HCT116 (cell line): ENCODE data around the gene ARHGEF19. TPM values are rescaled to one million over a fixed set of nuclear protein-coding genes. Genes with fewer than 3 reads are reported as not detected.

Experiments
- ATAC-seq: fragments of 200-7000 bp; cut with Tn5 transposase; 2 replicates; pipeline ENCODE4 v1.9.1; 2020; ENCODE audit warnings: mild to moderate bottlenecking, moderate library complexity
- BruUV-seq: library from RNA; stranded (reverse); fragments of 400-500 nt; replicated peaks from 2 replicates; lab custom pipeline; 2021; lab: Mats Ljungman, UMichigan
- CTCF ChIA-PET: fragments of 300-600 bp; sonication (Branson Sonifier 250); formaldehyde crosslinking; loops from one replicate; lab custom pipeline; 2021; ENCODE audit warnings: antibody characterized with exemption; lab: Charles Lee
- POLR2A ChIA-PET: fragments of 300-600, 350-600 bp; sonication (Branson Sonifier 250); formaldehyde crosslinking; loops from one replicate; lab custom pipeline; 2021; ENCODE audit warnings: antibody characterized with exemption; lab: Charles Lee
- RAD21 ChIA-PET, 2 experiments: fragments of 300-600 bp; sonication (Branson Sonifier 250); formaldehyde crosslinking; loops; one replicate each; lab custom pipeline; 2023; ENCODE audit warnings: low total read pairs in 2 of 2; ENCODE audit not compliant: uncharacterized antibody in 2 of 2, unreplicated experiment in 2 of 2, low non-redundant PET in 1 of 2; lab: Charles Lee
- DNase-seq: peaks from one replicate; pipeline ENCODE4 v3.0.0-alpha.2; 2010; ENCODE audit warnings: low read depth, low spot score
- H2AFZ ChIP-seq: fragments of 200-600 bp; shearing (Covaris generic), sonication (generic); 2 replicates; pipeline ENCODE4 v1.6.1; 2017; ENCODE audit warnings: low read depth, mixed run types, mixed read lengths, antibody characterized with exemption, low read length; ENCODE audit not compliant: poor library complexity, severe bottlenecking
- H3K27ac ChIP-seq: 2 replicates; pipeline ENCODE4 v1.5.1; 2012; ENCODE audit warnings: low read depth, low read length
- H3K27me3 ChIP-seq: fragments of 200-600 bp; sonication (generic); 2 replicates; pipeline ENCODE4 v1.6.1; 2016; ENCODE audit warnings: mixed run types, low read length, mixed read lengths; ENCODE audit not compliant: insufficient read depth
- H3K36me3 ChIP-seq, 2 experiments: fragments of 200-500 bp in 1 of 2; fragments of 200-600 bp in 1 of 2; sonication (Bioruptor generic) in 1 of 2; sonication (generic) in 1 of 2; 2 replicates each; pipeline versions ENCODE4 v1.5.1 to v1.6.1; 2014 to 2016; ENCODE audit warnings: low read length in 2 of 2, inconsistent platforms in 1 of 2, mixed read lengths in 1 of 2, mixed run types in 1 of 2; ENCODE audit not compliant: insufficient read depth in 2 of 2, control insufficient read depth in 1 of 2
- H3K4me1 ChIP-seq, 2 experiments: fragments of 200-600 bp in 1 of 2; sonication (generic) in 1 of 2; 2 replicates each; pipeline versions ENCODE4 v1.5.1 to v1.6.1; 2012 to 2017; ENCODE audit warnings: low read length in 2 of 2, inconsistent platforms in 1 of 2, mild to moderate bottlenecking in 1 of 2, mixed read lengths in 1 of 2, mixed run types in 1 of 2, moderate library complexity in 1 of 2; ENCODE audit not compliant: insufficient read depth in 2 of 2, control insufficient read depth in 1 of 2
- H3K4me2 ChIP-seq: fragments of 200-600 bp; sonication (generic); 2 replicates; pipeline ENCODE4 v1.6.1; 2017; ENCODE audit warnings: mixed run types, low read length, mixed read lengths
- H3K4me3 ChIP-seq, 2 experiments: fragments of 200-600 bp in 1 of 2; sonication (generic) in 1 of 2; replicated peaks in 1 of 2; 2 replicates each; pipeline ENCODE4 v1.5.1; 2011 to 2016; ENCODE audit warnings: low read length in 2 of 2, control low read depth in 1 of 2, low read depth in 1 of 2, mild to moderate bottlenecking in 1 of 2, mixed read lengths in 1 of 2, mixed run types in 1 of 2
- H3K79me2 ChIP-seq: fragments of 200-600 bp; sonication (generic); 2 replicates; pipeline ENCODE4 v1.6.1; 2017; ENCODE audit warnings: mild to moderate bottlenecking, mixed run types, low read length, moderate library complexity, mixed read lengths; ENCODE audit not compliant: insufficient read depth
- H3K9ac ChIP-seq: fragments of 200-600 bp; sonication (generic); 2 replicates; pipeline ENCODE4 v1.6.1; 2016; ENCODE audit warnings: low read length, mixed read lengths
- H3K9me2 ChIP-seq: fragments of 200-600 bp; sonication (generic), shearing (Covaris generic); 2 replicates; pipeline ENCODE4 v1.6.1; 2017; ENCODE audit warnings: mixed run types, mild to moderate bottlenecking, moderate library complexity; ENCODE audit not compliant: insufficient read depth
- H3K9me3 ChIP-seq, 2 experiments: fragments of 200-500 bp in 1 of 2; fragments of 200-600 bp in 1 of 2; sonication (Bioruptor generic) in 1 of 2; sonication (generic) in 1 of 2; 2 replicates each; pipeline ENCODE4 v1.6.1; 2014 to 2017; ENCODE audit warnings: low read length in 2 of 2, mixed read lengths in 2 of 2, inconsistent platforms in 1 of 2, low read depth in 1 of 2, mild to moderate bottlenecking in 1 of 2, mixed run types in 1 of 2, moderate library complexity in 1 of 2; ENCODE audit not compliant: control insufficient read depth in 1 of 2, insufficient read depth in 1 of 2
- H4K20me1 ChIP-seq: fragments of 200-600 bp; sonication (generic), shearing (Covaris generic); 2 replicates; pipeline ENCODE4 v1.6.1; 2017; ENCODE audit warnings: mixed run types, mild to moderate bottlenecking, moderate library complexity; ENCODE audit not compliant: insufficient read depth
- EGR1 ChIP-seq: IDR thresholded peaks from 2 replicates; pipeline ENCODE4 v1.6.1; 2012; ENCODE audit warnings: low read depth
- SP1 ChIP-seq: IDR thresholded peaks from 2 replicates; pipeline ENCODE4 v1.6.1; 2012; ENCODE audit warnings: low read depth
- intact Hi-C: fragments of 100-400 bp; cut with micrococcal nuclease; formaldehyde crosslinking; loops from 2 replicates; pipeline ENCODE4 v1.10.0; 2022
- total RNA-seq: library from RNA; stranded (reverse); gene quantifications from one replicate; pipeline ENCODE4 v1.2.1, GENCODE V29; 2021; ENCODE audit not compliant: unreplicated experiment

Gene ARHGEF19
- total RNA-seq, 1 experiment from 2014 or later: 59.7 TPM

- ChIA-PET RAD21 (no interaction called here), POLR2A (interaction anchor here (1.2 to 5.8 kb wide), 3 partner anchors 7 to 37 kb away, joined by 5 to 59 read pairs (median 13); partner anchors contain the start of gene EPHA2), CTCF (interaction anchor here (1.7 kb wide), 1 partner anchor 66 kb away, joined by 4 read pairs; no protein-coding TSS in a partner anchor)
- Histone ChIP-seq H3K27ac (peak overlapping the region; percentile 100), H3K4me3 (no peak overlapping the region), H3K9me2 (no peaks in the 10 kb centered on the region), H3K27me3 (no peaks in the 10 kb centered on the region), H3K79me2 (peaks cover 100% of the 10 kb centered on the region), H2AFZ (no peak overlapping the region), H3K36me3 (peaks cover 11 to 75% of the 10 kb centered on the region in 2 experiments; a peak in 3 of 4 replicates), H3K4me1 (peaks cover 85 to 100% of the 10 kb centered on the region in 2 experiments), H4K20me1 (peaks cover 26% of the 10 kb centered on the region; the same call in 1 of the 2 replicates), H3K9me3 (no peaks in the 10 kb centered on the region), H3K4me2 (peak overlapping the region; percentile 85), H3K9ac (peak overlapping the region; percentile 75)
- ATAC-seq: no peak
- TF ChIP-seq EGR1: no peak
- TF ChIP-seq SP1: no peak
- DNase-seq: no peak
- intact Hi-C loops: loop anchor here (5.0 kb wide), 2 partner anchors 361 to 621 kb away; partner anchors contain the start of gene DNAJC16
- no TSS peak for BruUV-seq
These were observed 63.9 kb downstream of the ARHGEF19 start for GRCh38 chr1:16148329-16149092.

Other genes starting within 250 kb of the ARHGEF19 start
- 31.6 TPM for gene ZBTB17, start 236.6 kb downstream of the ARHGEF19 start, total RNA-seq
- not detected for gene SRARP, start 208.4 kb downstream of the ARHGEF19 start, total RNA-seq
- gene HSPB7, start 194.6 kb downstream of the ARHGEF19 start, total RNA-seq: 0.27 TPM
- gene CLCNKA, start 190.6 kb downstream of the ARHGEF19 start, total RNA-seq: 0.10 TPM
- 0.81 TPM for gene CLCNKB, start 168.9 kb downstream of the ARHGEF19 start, total RNA-seq
- gene FAM131C, start 139.0 kb downstream of the ARHGEF19 start, total RNA-seq: 11.6 TPM
- gene EPHA2, start 56.6 kb downstream of the ARHGEF19 start, total RNA-seq: 164 TPM
- 8.1 TPM for gene CPLANE2, start 24.5 kb upstream of the ARHGEF19 start, total RNA-seq
- 20.6 TPM for gene FBXO42, start 139.8 kb upstream of the ARHGEF19 start, total RNA-seq
- gene SZRD1, start 154.6 kb upstream of the ARHGEF19 start, total RNA-seq: 141 TPM
- not detected for gene SPATA21, start 224.8 kb upstream of the ARHGEF19 start, total RNA-seq
- 35.5 TPM for gene NECAP2, start 228.1 kb upstream of the ARHGEF19 start, total RNA-seq